Hepatocyte (in vitro differentiated cells): ENCODE measurements around the gene FAM149B1. TPM values are rescaled to one million over a fixed set of nuclear protein-coding genes. Genes with fewer than 3 reads are reported as not detected.

Source experiments
- DNase-seq: peaks from one replicate; pipeline ENCODE4 v3.0.0-alpha.2; 2016; ENCODE audit warnings: low spot score
- H2AFZ ChIP-seq: fragments of 200-600 bp; sonication (generic); 2 replicates; pipeline ENCODE4 v1.6.0; 2016; ENCODE audit warnings: antibody characterized with exemption, mild to moderate bottlenecking
- H3K27ac ChIP-seq: fragments of 200-600 bp; sonication (generic); 2 replicates; pipeline ENCODE4 v1.5.1; 2016; ENCODE audit warnings: mild to moderate bottlenecking
- H3K27me3 ChIP-seq: fragments of 200-600 bp; sonication (generic); 2 replicates; pipeline ENCODE4 v1.6.1; 2016
- H3K36me3 ChIP-seq: fragments of 200-600 bp; sonication (generic); replicated peaks from 2 replicates; pipeline ENCODE4 v1.5.1; 2016; ENCODE audit warnings: low read depth; ENCODE audit not compliant: insufficient read depth
- H3K4me1 ChIP-seq: fragments of 200-600 bp; sonication (generic); 2 replicates; pipeline ENCODE4 v1.5.1; 2016; ENCODE audit warnings: mild to moderate bottlenecking, moderate library complexity; ENCODE audit not compliant: insufficient read depth
- H3K4me2 ChIP-seq: fragments of 200-600 bp; sonication (generic); 2 replicates; pipeline ENCODE4 v1.6.0; 2016
- H3K4me3 ChIP-seq: fragments of 200-600 bp; sonication (generic); 2 replicates; pipeline ENCODE4 v1.5.1; 2016; ENCODE audit warnings: mild to moderate bottlenecking
- H3K79me2 ChIP-seq: fragments of 200-600 bp; sonication (generic); 2 replicates; pipeline ENCODE4 v1.6.0; 2017; ENCODE audit warnings: mild to moderate bottlenecking
- H3K9me2 ChIP-seq: fragments of 200-600 bp; sonication (generic); replicated peaks from 2 replicates; pipeline ENCODE4 v1.6.0; 2017; ENCODE audit warnings: mild to moderate bottlenecking; ENCODE audit not compliant: insufficient read depth
- H3K9me3 ChIP-seq: fragments of 200-600 bp; sonication (generic); 2 replicates; pipeline ENCODE4 v1.5.1; 2016; ENCODE audit warnings: low read depth, mild to moderate bottlenecking
- H4K20me1 ChIP-seq: fragments of 200-600 bp; sonication (generic); 2 replicates; pipeline ENCODE4 v1.6.0; 2016; ENCODE audit warnings: mild to moderate bottlenecking; ENCODE audit not compliant: insufficient read depth, poor library complexity, severe bottlenecking
- CTCF ChIP-seq: fragments of 200-600 bp; sonication (generic); IDR thresholded peaks from 2 replicates; pipeline ENCODE4 v1.5.1; 2016; ENCODE audit warnings: antibody characterized with exemption, mild to moderate bottlenecking; ENCODE audit not compliant: poor library complexity
- EZH2 ChIP-seq: fragments of 200-600 bp; sonication (generic); IDR thresholded peaks from 2 replicates; pipeline ENCODE4 v1.6.1; 2016; ENCODE audit warnings: antibody characterized with exemption, mild to moderate bottlenecking, borderline replicate concordance
- EZH2phosphoT487 ChIP-seq: fragments of 200-600 bp; sonication (generic); IDR thresholded peaks from one replicate; pipeline ENCODE4 v1.6.1; 2018; ENCODE audit warnings: antibody characterized with exemption, mild to moderate bottlenecking, low read depth, moderate library complexity; ENCODE audit not compliant: unreplicated experiment, severe bottlenecking
- WGBS: methylation state at CpG from one replicate; pipeline ENCODE4 v1.1.6; 2016; ENCODE audit warnings: low lambda C conversion rate; ENCODE audit errors: missing lambda C conversion rate; 5-methylcytosine and 5-hydroxymethylcytosine counted together
- polyA plus RNA-seq: library from polyadenylated mRNA; unstranded; fragments of >200 nt; fragmentation: Nextera tagmentation; extraction: Ambion mirVana; gene quantifications from 2 replicates; pipeline ENCODE4 v1.2.1, GENCODE V29; 2016
- total RNA-seq: library from RNA; depleted of rRNA; stranded (reverse); fragments of >200 nt; gene quantifications from 2 replicates; pipeline ENCODE4 v1.2.3, GENCODE V29; 2014

Gene FAM149B1
- total and polyA plus RNA-seq, 2 experiments from 2014 or later = 9.8 to 22.7 TPM

GRCh38 chr10:73126343-73126742 is 41.6 kb upstream of the FAM149B1 start:
- Histone ChIP-seq H3K4me2 (no peak overlapping the region), H3K4me1 (no peaks in the 10 kb centered on the region), H2AFZ (no peak overlapping the region), H3K9me3 (no peaks in the 10 kb centered on the region), H3K9me2 (no peaks in the 10 kb centered on the region), H4K20me1 (no peaks in the 10 kb centered on the region), H3K36me3 (no peaks in the 10 kb centered on the region), H3K4me3 (no peak overlapping the region), H3K27me3 (no peaks in the 10 kb centered on the region), H3K79me2 (no peaks in the 10 kb centered on the region), H3K27ac (no peak overlapping the region)
- 100% methylated on average over 2 of the region's 2 CpGs for WGBS
- TF ChIP-seq EZH2 (no peak), CTCF (no peak), EZH2phosphoT487 (no peak)
- no peak for DNase-seq

GRCh38 chr10:73131301-73131700 is 36.6 kb upstream of the FAM149B1 start:
- H3K27ac ChIP-seq = no peak overlapping the region
- H3K79me2 ChIP-seq = no peaks in the 10 kb centered on the region
- no peaks in the 10 kb centered on the region for H3K9me2 ChIP-seq
- no peak overlapping the region for H3K4me3 ChIP-seq
- no peaks in the 10 kb centered on the region for H3K9me3 ChIP-seq
- H2AFZ ChIP-seq = no peak overlapping the region
- no peaks in the 10 kb centered on the region for H3K4me1 ChIP-seq
- H3K36me3 ChIP-seq = no peaks in the 10 kb centered on the region
- WGBS = 72% methylated on average over 2 of the region's 2 CpGs
- H3K27me3 ChIP-seq = no peaks in the 10 kb centered on the region
- TF ChIP-seq EZH2phosphoT487 (no peak), CTCF (no peak)
- no peak for DNase-seq
- H4K20me1 ChIP-seq = no peaks in the 10 kb centered on the region
- no peak overlapping the region for H3K4me2 ChIP-seq

- Histone ChIP-seq H3K4me1 (no peaks in the 10 kb centered on the region), H3K27ac (no peak overlapping the region), H3K4me3 (no peak overlapping the region), H3K9me2 (no peaks in the 10 kb centered on the region), H2AFZ (no peak overlapping the region), H3K4me2 (no peak overlapping the region), H3K36me3 (no peaks in the 10 kb centered on the region), H3K9me3 (no peaks in the 10 kb centered on the region), H4K20me1 (no peaks in the 10 kb centered on the region), H3K27me3 (no peaks in the 10 kb centered on the region), H3K79me2 (no peaks in the 10 kb centered on the region)
- WGBS = 90% methylated on average over 2 of the region's 2 CpGs
- no peak for DNase-seq
- no peak for TF ChIP-seq EZH2phosphoT487
- no peak for TF ChIP-seq CTCF
- no peak for TF ChIP-seq EZH2
Measured at GRCh38 chr10:73131913-73132686, 35.8 kb upstream of the FAM149B1 start.
